DMS53 treated with DMSO at 0.1 percent for 48 hours (cell line): ENCODE data around the gene SFRP5.

Source experiments
- DNase-seq: peaks from one replicate; lab custom pipeline; 2025; ENCODE audit not compliant: unreplicated experiment; lab: John Stamatoyannopoulos, UW

Gene SFRP5

DNA sequence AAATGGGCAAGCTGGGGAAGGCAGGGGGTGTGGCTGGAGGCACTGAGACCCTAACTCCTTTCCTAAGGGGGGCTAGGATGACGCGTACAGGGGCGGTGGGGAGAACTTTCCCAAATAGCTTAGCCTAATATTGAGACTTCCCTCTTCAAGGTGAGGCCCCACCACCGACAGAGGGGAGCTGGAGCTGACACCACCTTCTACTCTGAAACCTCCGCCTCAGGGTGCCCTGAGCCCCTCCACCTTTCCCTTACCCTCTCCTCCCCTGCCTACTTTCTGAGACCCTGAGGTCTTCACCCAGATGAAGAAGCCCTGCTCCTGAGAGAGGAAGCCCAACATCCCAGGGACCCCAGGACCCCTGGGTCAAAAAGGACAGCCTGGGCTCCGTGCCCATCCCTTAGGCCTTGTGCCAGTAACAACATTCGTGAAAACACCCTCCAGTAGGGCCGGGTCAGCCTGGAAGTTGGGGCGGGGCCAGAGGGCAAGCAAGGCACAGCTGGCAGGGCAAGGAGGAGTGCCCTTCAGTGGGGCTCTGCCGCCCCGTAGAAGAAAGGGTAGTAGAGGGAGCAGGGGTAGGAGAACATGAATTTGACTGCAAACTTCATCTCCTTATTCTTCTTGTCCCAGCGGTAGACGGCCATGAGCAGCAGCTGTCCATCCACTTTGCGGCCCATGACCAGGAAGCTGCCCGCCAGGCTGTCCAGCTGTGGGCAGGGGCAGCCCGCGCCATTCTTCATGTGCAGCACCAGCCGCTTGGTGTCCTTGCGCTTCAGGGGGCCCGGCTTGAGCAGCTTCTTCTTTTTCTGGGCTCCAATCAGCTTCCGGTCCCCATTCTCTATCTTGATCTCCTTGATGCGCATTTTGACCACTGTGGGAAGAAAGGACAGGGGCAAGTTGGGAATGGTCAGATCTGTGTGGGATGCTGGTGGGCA, 4.5 kb downstream of the SFRP5 start:
- DNase-seq: no peak

DNA sequence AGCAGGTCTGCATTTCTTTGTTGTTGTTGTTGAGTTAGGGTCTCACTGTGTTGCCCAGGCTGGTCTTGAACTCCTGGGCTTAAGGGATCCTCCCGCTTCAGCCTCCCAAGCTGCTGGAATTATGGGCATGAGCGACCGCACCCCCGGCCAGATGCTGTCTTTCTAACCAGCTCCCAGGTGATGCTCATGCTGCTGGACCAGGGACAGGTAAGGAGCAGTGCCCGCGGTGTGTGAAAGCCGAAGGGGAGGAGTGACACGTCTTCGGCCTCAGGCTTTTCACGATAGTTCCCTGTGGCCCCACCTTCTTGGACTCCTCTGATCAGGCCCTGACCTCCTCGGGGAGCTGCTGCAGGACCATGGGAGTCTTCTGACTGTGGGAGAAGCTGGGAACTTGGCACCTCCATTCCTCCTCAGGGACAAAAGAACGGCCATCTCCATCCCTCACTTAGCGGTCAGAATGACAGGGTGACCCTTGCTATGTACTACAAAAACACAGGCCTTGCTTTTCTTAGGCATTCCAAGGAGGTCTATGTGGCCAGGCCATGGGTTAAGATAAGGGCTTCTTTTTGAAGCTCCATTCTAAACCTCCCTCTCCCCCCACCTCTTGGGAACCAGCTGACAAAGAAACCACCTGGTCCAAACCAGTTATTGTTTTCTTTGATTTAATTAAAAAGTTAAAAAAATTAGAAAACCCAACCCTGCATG, 5.5 kb downstream of the SFRP5 start:
- no peak for DNase-seq

DNA sequence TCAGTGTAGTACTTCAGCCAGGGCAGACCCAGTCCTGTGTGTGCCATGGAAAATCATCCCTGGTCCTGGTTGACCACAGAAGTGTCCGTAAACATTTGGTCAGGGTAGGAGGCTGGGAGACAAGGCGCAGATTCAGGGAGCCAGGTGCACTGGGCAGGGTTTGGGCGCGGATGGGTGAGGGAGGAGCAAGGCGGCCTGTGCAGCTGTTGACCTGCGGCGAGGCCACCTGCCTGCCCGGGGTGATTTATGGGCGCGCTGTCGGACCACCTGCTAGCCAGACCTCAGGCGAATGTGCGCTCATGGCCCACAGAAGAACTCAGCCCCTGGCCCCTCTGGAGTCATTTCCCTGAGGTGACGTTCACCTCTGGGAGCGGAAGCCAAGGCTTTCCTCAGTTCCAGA, 6.6 kb downstream of the SFRP5 start:
- peak; percentile 76 for DNase-seq

DNA sequence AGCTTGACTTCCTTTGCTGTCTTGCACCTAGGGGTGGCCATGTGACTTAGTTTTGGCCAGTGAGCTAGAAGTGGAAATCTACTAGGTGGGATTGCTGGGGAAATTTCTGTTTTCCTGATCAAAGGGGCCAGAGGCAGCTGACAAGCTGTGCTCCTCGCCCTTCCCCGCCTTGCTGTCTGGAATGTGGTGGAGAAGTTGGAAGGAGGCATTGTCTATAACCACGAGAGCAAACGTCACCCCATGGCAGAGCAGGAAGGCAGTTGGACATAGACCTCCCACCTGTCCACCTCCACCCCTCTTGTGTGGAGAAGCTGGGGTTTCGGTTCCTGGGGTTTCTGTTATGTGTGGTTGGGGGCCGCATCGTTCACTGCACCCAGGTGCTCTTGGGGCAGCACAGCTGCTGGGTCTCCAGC, 7.3 kb downstream of the SFRP5 start:
- DNase-seq: no peak

DNA sequence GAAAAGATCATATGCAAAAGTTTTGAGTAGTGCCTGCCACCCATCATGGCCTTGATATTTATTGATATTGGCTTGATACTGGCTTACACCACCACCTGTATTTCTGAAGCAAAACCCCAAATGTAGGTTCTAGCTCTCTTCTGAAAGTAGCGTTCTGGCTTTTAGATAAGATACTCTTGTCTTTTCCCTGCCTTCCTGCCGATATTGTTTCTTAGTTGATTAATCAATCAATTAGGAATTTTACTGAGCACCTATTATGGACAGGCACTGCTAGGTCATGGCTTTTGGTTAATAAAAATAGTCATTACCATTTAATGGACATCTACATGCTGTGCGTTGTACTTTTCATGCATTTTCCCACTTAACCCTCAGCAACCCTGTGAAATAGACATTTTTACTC, 7.9 kb downstream of the SFRP5 start:
- DNase-seq: no peak

DNA sequence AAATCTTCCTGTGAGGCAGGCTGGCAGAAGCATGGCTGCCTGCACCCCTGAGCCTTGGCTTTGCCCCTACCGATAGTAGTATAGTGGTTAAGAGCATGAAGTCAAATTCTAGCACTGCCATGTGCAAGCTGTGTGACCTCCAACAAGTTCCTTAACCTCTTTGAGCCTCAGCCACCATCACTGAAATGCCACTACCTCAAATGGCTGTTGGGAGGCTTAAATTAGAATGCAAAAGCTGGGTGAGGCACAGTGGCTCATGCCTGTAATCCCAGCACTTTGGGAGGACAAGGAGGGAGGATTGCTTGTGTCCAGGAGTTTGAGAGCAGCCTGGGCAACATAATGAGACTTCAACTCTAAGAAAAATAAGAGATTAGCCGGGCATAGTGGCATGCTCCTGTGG, 8.4 kb downstream of the SFRP5 start:
- no peak for DNase-seq

DNA sequence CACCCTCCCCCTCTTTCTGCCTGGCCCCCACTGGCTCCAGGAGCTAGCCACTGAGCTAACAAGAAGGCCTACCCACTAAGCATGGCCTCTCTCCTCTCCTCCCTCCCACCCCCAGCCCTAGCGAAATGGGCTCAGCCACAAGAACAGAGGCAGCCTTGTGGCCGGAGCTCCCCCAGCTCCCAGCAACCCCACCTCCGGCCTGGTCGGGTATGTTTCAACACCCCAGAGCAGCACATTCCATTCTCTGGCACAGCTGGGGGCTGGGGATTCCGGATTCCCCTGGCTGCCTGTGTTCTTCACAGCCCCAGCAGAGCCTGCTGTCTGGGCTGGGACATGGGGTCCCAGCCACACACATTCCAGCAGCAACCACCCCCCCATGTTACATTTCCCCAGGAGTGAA, 9.0 kb downstream of the SFRP5 start:
- no peak for DNase-seq

DNA sequence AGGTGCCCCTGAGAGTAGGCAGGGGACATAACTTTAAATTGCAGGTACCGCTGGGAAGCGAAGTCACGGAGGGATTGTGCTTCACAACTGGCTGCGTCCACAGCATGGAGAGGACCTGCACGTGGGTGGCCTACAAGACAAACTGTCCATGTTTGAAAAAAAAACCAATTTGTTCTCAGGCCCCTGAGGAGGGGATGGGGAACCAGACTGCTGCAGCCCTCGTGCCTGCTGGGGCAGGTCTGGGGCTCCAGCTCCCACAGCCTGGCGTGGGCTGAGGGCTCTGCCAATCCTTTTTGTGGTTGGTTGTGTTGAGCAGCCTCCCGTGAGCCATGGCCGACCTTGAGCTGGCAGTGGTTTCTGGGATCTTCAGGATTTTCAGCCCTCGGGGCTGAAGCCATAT, 9.7 kb downstream of the SFRP5 start:
- DNase-seq: no peak

DNA sequence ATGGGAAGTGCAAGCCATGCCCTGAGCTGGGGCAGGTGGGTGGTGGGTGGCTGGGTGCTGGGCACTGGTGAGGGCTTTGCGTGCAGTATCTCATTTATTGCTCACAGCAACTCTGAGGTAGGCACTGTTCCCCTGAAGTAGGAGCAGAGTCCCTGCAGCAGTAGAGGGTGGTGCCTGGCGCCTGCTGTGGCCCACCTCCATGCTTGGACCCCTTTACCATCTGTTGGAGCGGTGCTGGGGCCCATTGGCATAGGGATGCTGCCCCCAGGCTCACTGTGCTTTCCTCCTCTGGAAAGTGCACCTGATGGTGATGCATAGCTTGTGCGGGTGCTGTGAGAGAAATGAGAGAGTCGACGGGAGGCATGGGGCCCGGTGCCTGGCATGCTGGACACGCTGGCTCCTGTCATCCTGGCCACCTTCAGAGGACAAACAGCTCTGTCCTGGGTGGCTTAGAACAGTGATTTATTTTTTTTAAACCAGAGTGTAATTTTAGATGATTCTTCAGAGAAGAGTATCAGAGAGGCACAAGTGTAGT, 10.4 kb downstream of the SFRP5 start:
- DNase-seq: no peak

DNA sequence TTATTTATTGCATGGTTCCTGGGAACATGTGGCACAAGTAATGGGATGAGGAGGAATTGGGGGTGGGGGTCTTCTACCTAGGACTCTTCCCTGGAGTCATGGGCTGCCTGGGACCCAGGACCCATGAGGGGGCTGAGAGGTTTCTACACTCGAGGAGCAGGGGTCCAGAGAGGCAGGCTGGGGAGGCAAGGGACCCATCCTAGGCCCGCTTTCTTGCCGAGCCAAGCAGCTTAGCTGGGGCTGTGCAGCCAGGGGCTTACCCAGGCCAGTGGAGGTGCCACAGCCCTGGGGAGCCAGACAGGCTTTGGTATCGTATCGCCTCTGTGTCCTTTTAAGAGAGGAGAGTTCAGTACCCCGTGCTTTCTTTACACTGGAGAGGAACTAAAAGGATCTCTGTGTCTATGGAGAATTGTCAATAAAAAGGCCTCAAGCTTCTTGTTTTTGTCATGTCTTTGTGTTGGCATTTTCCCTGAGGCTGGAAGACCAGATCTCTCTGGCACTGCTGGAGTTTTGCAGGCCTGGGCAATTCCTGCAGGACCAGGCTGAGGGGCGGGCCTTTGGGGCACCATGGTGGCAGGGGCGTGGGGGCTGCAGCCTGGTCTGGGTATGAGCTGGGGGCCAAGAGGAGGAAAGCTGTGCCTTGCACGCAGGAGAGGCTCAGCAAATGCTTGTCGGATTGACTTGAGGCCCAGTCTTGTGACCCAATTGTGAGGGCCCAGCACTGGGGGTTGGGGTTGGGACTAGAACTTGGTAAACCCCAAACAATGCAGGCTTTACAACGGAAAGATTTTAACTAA, 11.1 kb downstream of the SFRP5 start:
- no peak for DNase-seq

DNA sequence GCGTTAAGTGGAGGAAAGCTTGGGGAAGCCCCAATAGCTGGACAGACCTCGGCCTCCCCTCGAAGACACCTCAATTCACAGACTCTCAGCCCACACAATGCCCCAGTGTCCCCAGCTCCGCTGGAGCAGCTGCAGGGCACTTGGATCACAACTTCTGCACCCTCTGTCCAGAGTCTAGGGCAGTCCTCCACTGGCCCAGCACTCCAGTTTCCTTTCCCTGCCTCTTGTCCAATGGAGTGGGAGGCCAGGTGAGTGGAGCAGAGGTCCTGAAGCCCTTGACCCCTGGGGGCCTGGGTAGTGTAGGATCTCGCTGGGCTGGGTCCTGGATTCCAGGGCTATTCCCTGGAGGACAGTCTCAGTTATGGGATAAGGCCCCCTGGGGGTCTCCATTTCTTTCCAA, 11.9 kb downstream of the SFRP5 start:
- no peak for DNase-seq

DNA sequence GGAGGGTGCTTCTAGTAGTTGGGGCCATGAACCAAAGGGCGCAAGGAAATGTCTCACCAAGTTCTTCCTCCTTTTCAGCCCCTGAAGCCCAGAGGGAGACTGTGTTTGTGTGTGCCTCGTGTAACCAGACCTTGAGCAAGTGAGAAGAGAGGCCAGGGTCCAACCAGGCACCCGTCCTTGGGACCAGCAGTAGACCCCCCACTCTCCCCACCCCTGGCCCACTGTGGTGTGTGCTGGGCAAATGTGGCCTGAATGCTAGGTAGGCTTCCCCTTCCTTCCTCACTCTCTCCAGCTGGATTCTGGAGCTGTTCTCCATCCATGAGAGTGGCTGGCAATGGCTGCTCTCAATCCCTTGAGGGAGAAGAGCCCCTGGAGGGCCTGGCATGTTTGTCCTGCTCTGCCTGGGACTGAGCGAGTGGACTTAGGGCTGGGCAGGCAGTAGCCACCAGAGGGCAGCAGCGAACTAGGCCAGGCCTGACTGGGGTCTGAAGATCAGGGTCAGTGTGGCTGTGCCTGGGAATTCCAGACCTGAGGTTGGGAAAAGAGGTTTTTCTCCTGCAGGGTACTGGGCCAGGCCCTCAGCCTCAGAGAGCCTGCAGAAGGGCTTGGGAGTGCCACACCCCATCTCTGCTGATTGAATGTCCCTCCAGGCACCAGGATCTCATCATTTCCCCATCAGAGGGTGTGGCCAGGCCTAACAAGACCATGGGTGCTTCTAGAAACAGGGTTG, 12.5 kb downstream of the SFRP5 start:
- peak; percentile 83 for DNase-seq

DNA sequence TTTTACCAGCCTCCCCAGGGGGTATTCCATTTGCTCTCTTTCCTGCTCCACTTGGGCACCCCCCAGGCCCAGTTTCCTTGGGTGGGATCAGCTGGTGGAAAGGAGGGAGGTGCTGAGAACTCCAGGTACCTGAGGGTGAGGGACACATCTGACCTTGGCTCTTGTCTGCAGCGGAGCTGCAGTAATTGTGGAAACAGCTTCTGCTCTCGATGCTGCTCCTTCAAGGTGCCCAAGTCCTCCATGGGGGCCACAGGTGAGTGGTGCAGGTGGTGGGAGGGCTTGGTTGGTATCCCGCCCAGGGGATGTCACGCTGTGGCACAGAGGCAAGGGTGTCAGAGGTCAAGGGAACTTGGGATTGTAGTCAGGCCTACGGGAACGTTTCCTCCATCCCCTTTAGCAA, 14.3 kb downstream of the SFRP5 start:
- no peak for DNase-seq

DNA sequence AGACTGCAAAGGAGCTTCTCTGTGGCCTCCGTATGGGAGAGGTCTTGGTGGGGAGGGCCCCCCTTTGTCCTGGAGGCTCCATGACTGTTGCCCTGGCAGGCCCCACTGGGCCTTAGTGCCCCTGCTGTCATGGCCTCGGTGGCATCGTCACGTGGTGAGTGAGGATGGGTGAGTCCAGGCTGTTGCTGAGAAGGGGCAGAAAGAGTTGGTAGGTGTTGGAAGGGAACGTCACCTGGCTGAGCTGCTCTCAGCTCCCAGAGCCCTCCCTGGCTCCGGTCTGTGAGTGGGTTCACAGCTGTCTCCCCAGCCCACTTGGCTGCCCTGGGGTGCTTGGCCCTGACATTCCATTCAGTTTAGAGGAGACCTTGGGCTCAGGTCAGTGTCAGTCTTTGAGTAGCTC, 16.1 kb downstream of the SFRP5 start:
- DNase-seq: no peak

DNA sequence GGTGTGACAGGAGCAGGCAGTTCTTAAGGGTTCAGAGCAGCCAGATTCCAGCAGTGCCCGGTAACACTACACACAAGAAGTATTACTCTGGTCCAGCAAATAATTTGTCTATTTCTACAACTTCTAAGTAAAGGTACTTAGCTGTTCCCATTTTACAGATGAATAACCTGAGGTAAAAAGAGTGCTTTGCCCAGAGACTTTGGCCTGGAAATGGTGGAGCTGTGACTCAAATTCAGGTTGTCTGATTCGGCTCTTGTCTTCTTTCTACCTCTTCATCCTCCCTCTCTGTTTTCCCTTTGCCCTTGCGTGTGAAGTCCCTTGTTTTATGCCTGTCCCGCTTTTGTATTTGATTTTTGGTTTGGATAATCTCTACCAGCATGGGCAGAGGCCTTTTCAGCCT, 17.1 kb downstream of the SFRP5 start:
- no peak for DNase-seq

DNA sequence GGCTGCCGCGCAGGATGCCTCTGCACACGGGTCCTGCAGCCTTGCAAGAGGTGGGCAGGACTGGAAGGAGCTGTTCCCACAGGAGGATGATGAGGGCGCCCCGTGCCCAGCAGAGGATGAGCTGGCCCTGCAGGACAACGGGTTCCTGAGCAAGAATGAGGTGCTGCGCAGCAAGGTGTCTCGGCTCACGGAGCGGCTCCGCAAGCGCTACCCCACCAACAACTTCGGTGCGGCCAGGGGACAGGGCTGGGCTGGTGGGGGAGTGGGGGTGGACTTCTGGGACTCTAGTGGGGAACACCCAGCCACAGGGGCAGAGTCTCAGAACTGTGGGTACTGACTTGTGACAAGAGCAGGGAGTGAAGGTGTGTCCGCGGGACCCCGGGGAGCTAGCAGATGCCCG, 18.8 kb downstream of the SFRP5 start:
- DNase-seq: no peak

DNA sequence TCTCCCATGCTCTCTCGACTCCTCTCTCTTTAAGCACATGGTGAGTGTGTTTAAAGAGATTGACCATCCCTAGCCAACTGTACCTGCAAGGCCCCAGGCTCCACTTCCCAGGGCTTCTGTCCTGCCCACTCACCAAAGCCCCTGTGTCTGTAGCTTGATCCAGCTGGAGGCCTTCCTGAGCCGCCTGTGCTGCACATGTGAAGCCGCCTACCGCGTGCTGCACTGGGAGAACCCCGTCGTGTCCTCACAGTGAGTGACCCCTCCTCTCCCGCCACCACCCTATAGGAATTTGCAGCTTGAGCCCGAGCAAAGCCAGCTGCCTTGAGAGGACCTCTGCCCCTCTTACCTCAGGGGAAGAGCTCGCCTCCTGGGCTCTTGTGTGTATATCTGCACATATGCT, 23.7 kb downstream of the SFRP5 start:
- no peak for DNase-seq

DNA sequence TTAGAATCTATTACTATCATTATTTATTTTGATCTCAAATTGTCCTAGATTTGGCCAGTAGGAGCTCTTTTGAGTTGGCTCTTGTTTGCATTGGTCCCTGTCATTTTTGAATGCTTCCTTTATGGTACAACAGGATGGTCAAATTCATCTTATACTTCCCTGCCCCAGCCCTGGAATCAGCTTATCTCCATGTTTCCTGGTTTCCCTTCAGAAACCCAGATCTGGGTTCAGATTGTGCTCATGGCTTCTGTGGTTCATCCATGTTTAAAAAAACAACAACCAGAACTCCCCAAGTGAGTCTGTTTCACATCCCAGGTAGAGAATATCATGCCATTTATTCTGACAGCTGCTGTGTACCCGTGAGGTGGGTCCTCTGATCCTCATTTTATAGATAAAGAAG, 24.2 kb downstream of the SFRP5 start:
- DNase-seq: no peak

DNA sequence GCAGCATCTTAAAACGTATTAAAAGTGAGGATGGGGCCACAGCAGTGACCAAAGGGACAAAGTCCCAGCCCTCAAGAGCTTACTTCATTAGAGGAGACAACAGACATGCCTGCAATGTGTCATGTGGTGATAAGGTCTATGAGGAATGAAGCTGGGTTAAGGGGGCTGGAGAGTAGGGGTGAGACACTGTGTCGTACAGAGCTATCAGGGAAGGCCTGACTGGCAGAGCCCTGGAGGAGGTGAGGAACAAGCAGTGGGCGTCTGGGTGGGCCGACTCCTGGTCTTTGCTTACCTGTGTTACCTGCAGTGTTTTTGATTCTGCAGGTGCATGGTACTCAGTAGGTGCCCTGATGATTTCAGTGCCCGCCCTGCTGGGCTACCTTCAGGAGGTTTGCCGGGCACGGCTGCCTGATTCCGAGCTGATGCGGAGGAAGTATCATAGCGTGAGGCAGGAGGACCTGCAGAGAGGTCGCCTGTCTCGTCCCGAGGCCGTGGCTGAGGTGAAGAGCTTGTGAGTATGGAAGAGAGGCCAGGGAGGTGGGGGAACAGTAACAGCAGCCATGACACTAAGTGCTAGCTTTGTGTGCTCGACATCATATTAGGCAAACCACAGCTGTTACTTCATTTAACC, 27.3 kb downstream of the SFRP5 start:
- DNase-seq: no peak
